Cardiac fibroblast (primary cell): ENCODE results near the gene FAM78A.

Source experiments
- DNase-seq, 2 donors: peaks; one replicate each; pipeline versions ENCODE4 v3.0.0 to v3.0.0-alpha.2; 2010; ENCODE audit warnings: low read depth in 2 of 2
- H3K4me3 ChIP-seq, 2 donors: replicated peaks in 1 of 2; 1 replicate in 1 of 2; 2 replicates in 1 of 2; pipeline ENCODE4 v1.5.1; 2011; ENCODE audit warnings: low read depth in 2 of 2, low read length in 2 of 2, mild to moderate bottlenecking in 2 of 2, moderate library complexity in 1 of 2
- TF ChIP-seq, protein P1 (sequence below): IDR thresholded peaks from one replicate; pipeline ENCODE4 v1.5.1; 2011; ENCODE audit warnings: low read depth, mild to moderate bottlenecking, low read length, inconsistent platforms

The FAM78A gene

GRCh38 chr9:131239161-131239975 is 36.9 kb downstream of the FAM78A start:
- DNase-seq: no peak
- TF ChIP-seq, protein P1, sequence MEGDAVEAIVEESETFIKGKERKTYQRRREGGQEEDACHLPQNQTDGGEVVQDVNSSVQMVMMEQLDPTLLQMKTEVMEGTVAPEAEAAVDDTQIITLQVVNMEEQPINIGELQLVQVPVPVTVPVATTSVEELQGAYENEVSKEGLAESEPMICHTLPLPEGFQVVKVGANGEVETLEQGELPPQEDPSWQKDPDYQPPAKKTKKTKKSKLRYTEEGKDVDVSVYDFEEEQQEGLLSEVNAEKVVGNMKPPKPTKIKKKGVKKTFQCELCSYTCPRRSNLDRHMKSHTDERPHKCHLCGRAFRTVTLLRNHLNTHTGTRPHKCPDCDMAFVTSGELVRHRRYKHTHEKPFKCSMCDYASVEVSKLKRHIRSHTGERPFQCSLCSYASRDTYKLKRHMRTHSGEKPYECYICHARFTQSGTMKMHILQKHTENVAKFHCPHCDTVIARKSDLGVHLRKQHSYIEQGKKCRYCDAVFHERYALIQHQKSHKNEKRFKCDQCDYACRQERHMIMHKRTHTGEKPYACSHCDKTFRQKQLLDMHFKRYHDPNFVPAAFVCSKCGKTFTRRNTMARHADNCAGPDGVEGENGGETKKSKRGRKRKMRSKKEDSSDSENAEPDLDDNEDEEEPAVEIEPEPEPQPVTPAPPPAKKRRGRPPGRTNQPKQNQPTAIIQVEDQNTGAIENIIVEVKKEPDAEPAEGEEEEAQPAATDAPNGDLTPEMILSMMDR: no peak
- no peak overlapping the region for H3K4me3 ChIP-seq

- no peak overlapping the region for H3K4me3 ChIP-seq
These were observed 37.8 kb downstream of the FAM78A start for GRCh38 chr9:131238402-131239021.

DNA sequence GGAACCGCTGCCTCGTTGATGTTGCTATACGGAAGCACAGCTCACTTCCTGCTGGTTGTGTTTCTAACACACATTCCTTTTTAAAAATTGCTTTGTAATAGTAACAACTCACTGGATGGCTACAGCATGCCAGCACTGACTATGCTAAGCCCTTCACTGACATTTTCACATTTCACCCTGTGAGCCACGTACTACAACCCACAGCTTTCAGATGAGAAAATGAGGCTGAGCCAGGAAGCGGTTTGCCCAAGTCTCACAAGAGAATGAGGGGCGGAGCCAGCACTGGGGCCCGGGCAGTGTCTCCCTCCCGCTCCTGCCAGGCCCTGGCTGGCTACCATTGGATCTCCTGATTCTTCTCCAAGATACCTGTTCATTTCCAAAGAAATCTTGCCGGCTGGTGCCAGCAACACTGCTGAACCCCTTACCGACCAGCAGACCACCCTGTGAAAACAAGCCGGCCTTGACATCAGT is 38.3 kb downstream of the FAM78A start:
- DNase-seq: peak; percentile 80 to 84
- TF ChIP-seq, protein P1: no peak
- H3K4me3 ChIP-seq: no peak overlapping the region

More at GRCh38 chr9:131238402-131239021, 37.8 kb downstream of the FAM78A start:
- DNase-seq: peak; percentile 13 to 48
- TF ChIP-seq, protein P1: no peak

DNA sequence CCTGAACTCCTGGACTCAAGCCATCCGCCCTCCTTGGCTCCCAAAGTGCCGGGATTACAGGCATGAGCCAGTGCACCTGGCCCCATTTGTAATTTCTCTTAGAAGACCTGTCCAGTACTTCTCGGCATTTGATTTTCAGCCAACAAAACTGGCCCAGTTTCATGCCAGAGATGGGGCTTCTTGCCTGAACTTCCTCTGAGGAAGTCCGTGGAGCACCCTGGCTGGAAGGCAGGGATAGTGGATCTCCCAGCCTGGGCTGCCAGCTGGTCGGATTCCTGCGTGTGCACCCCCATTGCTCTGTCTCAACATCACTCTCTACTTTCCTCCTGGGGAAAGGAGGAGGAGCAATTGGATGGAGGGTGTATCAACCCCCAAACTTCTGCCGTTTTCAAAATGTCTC is 39.0 kb downstream of the FAM78A start:
- H3K4me3 ChIP-seq: no peak overlapping the region
- no peak for DNase-seq
- TF ChIP-seq, protein P1: no peak

- no peak overlapping the region for H3K4me3 ChIP-seq
- TF ChIP-seq, protein P1: no peak
- no peak for DNase-seq
These were observed 39.5 kb downstream of the FAM78A start for GRCh38 chr9:131236761-131237160.

DNA sequence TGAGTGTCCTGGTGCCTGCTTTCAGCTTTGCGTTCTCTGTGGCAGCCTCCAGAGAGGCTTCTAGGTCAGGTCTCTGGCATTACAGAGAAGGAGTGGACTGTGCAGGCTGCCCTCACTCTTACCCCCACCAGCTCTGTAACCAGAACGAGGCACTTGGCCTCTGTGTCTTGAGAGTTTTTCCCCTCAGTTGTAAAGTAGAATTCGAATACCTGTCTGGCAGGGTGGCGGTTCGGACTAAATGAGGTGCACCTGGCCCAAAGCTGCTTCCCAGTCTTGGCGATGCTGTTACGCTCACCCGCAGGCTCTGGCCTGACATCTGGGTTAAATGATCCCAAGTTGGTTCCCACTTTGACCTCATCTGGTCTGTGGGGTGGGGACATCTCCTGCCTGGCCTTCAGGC is 40.1 kb downstream of the FAM78A start:
- H3K4me3 ChIP-seq: no peak overlapping the region
- no peak for DNase-seq
- TF ChIP-seq, protein P1: no peak
